ENCODE data around the gene MPEG1. TPM values are rescaled to one million over a fixed set of nuclear protein-coding genes. Genes with fewer than 3 reads are reported as not detected.

MPEG1 gene
- total RNA-seq, 1 experiment from 2014 or later: not detected

- Histone ChIP-seq H3K9me3 (ENCODE audit: control insufficient read depth, low read depth, low read length) (no peaks in the 10 kb centered on the region), H4K8ac (replicated peaks; ENCODE audit: insufficient read length, low read depth, low read length) (no peak overlapping the region), H2AK5ac (ENCODE audit: insufficient read length, low read length) (no peak overlapping the region), H4K5ac (ENCODE audit: insufficient read length, low read depth, low read length) (no peak overlapping the region), H3K18ac (ENCODE audit: insufficient read length, low read depth, low read length) (no peak overlapping the region), H3K27ac (ENCODE audit: insufficient read length, low read depth, low read length) (no peak overlapping the region), H3K27me3 (ENCODE audit: insufficient read depth, low read length) (no peaks in the 10 kb centered on the region), H2BK20ac (ENCODE audit: low read depth, low read length, poor library complexity, severe bottlenecking) (no peak overlapping the region), H3K9ac (ENCODE audit: extremely low read depth, insufficient read length, low read length) (no peak overlapping the region), H3K79me1 (ENCODE audit: insufficient read depth, low read depth, low read length, poor library complexity, severe bottlenecking) (peaks cover 3% of the 10 kb centered on the region), H2BK5ac (ENCODE audit: insufficient read length, low read length) (no peak overlapping the region), H2BK12ac (ENCODE audit: insufficient read length, low read depth, low read length) (no peak overlapping the region), H4K20me1 (ENCODE audit: control insufficient read depth, insufficient read depth, insufficient read length) (no peaks in the 10 kb centered on the region), H3K4me2 (ENCODE audit: insufficient read depth, insufficient read length, low read length) (no peak overlapping the region), H3K14ac (ENCODE audit: insufficient read depth, low read length) (no peak overlapping the region), H2BK120ac (ENCODE audit: low read depth, low read length, poor library complexity, severe bottlenecking) (no peak overlapping the region), H2BK15ac (ENCODE audit: low read depth, low read length) (no peak overlapping the region), H2AFZ (ENCODE audit: low read length) (no peak overlapping the region), H3K23ac (ENCODE audit: insufficient read length, low read depth, low read length) (no peak overlapping the region), H3K79me2 (ENCODE audit: insufficient read depth, low read length) (no peaks in the 10 kb centered on the region; the same call in 1 of the 2 replicates), H3K56ac (ENCODE audit: insufficient read length, low read depth, low read length) (no peak overlapping the region), H3K23me2 (ENCODE audit: insufficient read length, low read depth, low read length, poor library complexity, severe bottlenecking) (peaks cover 8% of the 10 kb centered on the region), H4K91ac (ENCODE audit: insufficient read length, low read depth, low read length) (no peak overlapping the region), H3T11ph (ENCODE audit: low read length) (no peak overlapping the region), H3K4ac (ENCODE audit: low read depth, low read length) (no peak overlapping the region), H3K4me1 (ENCODE audit: insufficient read depth, low read length) (peaks cover 3% of the 10 kb centered on the region)
- no peaks in the 10 kb centered on the region; the same call in 1 of the 2 replicates for H3K27me3 Mint-ChIP-seq (ENCODE audit: low read depth)
- no peak for TF ChIP-seq CTCF (conservative IDR thresholded peaks at IDR 0.05)
- no peak for DNase-seq
- H3K36me3 Mint-ChIP-seq (ENCODE audit: insufficient read depth in 1 of 3, low read depth in 3 of 3): peaks cover 16 to 40% (median 37%) of the 10 kb centered on the region in 3 experiments; a peak in 6 of 7 replicates
- peaks cover 30 to 56% of the 10 kb centered on the region in 2 experiments for H3K4me1 Mint-ChIP-seq
- no peak overlapping the region for H3K4me3 Mint-ChIP-seq
- peaks cover 8 to 12% of the 10 kb centered on the region in 2 experiments; a peak in 3 of 5 replicates for H3K9me3 Mint-ChIP-seq
- no peak overlapping the region for H3K27ac Mint-ChIP-seq
Measured at GRCh38 chr11:59178402-59178801, 34.3 kb downstream of the MPEG1 start.
